HEK293 (cell line): ENCODE measurements around the gene CCNY.
"Not testable (repeated sequence)": the region's sequence is repeated elsewhere in the genome, so short reads cannot be mapped to it uniquely, and the experiment has no call there.

ENCODE experiments used
- CTCF ChIA-PET: fragments of 350-600 bp; formaldehyde crosslinking; extraction: SDS; loops from one replicate; lab custom pipeline; 2021; ENCODE audit warnings: antibody characterized with exemption; lab: Yijun Ruan, JAX
- POLR2A ChIA-PET: fragments of 300-600 bp; formaldehyde crosslinking; extraction: SDS; loops from one replicate; lab custom pipeline; 2020; ENCODE audit warnings: antibody characterized with exemption, inconsistent platforms; lab: Yijun Ruan, JAX
- H3K27ac ChIP-seq: fragments of 200-500 bp; sonication (Bioruptor generic); 2 replicates; pipeline ENCODE4 v1.5.1; 2014; ENCODE audit warnings: low read depth, low read length, control low read depth, inconsistent platforms; ENCODE audit errors: extremely low read depth
- H3K36me3 ChIP-seq, 2 experiments: fragments of 200-500 bp in 1 of 2; sonication (Bioruptor generic) in 1 of 2; 1 replicate in 1 of 2; 2 replicates in 1 of 2; pipeline ENCODE4 v1.5.1; 2014 to 2017; ENCODE audit warnings: inconsistent platforms in 2 of 2, low read length in 2 of 2; ENCODE audit not compliant: control insufficient read depth in 2 of 2, insufficient read depth in 1 of 2
- H3K4me1 ChIP-seq: fragments of 200-500 bp; sonication (Bioruptor generic); 2 replicates; pipeline ENCODE4 v1.5.1; 2014; ENCODE audit warnings: mild to moderate bottlenecking, low read length, inconsistent platforms; ENCODE audit not compliant: control insufficient read depth, insufficient read depth
- H3K4me3 ChIP-seq: 2 replicates; pipeline ENCODE4 v1.5.1; 2011; ENCODE audit warnings: low read depth, mild to moderate bottlenecking, control low read depth, low read length, moderate library complexity
- H3K9me3 ChIP-seq: fragments of 200-500 bp; sonication (Bioruptor generic); 2 replicates; pipeline ENCODE4 v1.5.1; 2014; ENCODE audit warnings: low read depth, low read length, inconsistent platforms; ENCODE audit not compliant: control insufficient read depth, insufficient read depth
- GLIS1 ChIP-seq: fragments of 450-650 bp; formaldehyde crosslinking; IDR thresholded peaks from 2 replicates; pipeline ENCODE4 v1.5.1; 2016; ENCODE audit warnings: missing biosample characterization, missing genetic modification characterization
- RBAK ChIP-seq: fragments of 450-650 bp; formaldehyde crosslinking; IDR thresholded peaks from 2 replicates; pipeline ENCODE4 v1.5.1; 2016; ENCODE audit warnings: missing biosample characterization, missing genetic modification characterization
- SALL2 ChIP-seq: fragments of 450-650 bp; formaldehyde crosslinking; IDR thresholded peaks from 2 replicates; pipeline ENCODE4 v1.5.0; 2017; ENCODE audit warnings: missing biosample characterization, mild to moderate bottlenecking, missing genetic modification characterization, borderline replicate concordance
- SP7 ChIP-seq: fragments of 450-650 bp; formaldehyde crosslinking; IDR thresholded peaks from 2 replicates; pipeline ENCODE4 v1.5.1; 2016; ENCODE audit warnings: missing biosample characterization, missing genetic modification characterization
- ZFP37 ChIP-seq: fragments of 450-650 bp; formaldehyde crosslinking; IDR thresholded peaks from 2 replicates; pipeline ENCODE4 v1.5.1; 2016; ENCODE audit warnings: missing biosample characterization, missing genetic modification characterization
- ZNF138 ChIP-seq: fragments of 450-650 bp; formaldehyde crosslinking; IDR thresholded peaks from 2 replicates; pipeline ENCODE4 v1.5.1; 2016; ENCODE audit warnings: missing biosample characterization, missing genetic modification characterization, borderline replicate concordance
- ZNF169 ChIP-seq: fragments of 450-650 bp; formaldehyde crosslinking; IDR thresholded peaks from 2 replicates; pipeline ENCODE4 v1.5.1; 2016; ENCODE audit warnings: missing biosample characterization, missing genetic modification characterization
- ZNF174 ChIP-seq: fragments of 450-650 bp; formaldehyde crosslinking; IDR thresholded peaks from 2 replicates; pipeline ENCODE4 v1.5.0; 2017; ENCODE audit warnings: missing biosample characterization, mild to moderate bottlenecking, missing genetic modification characterization
- ZNF175 ChIP-seq: fragments of 450-650 bp; formaldehyde crosslinking; IDR thresholded peaks from 2 replicates; pipeline ENCODE4 v1.5.1; 2016; ENCODE audit warnings: missing biosample characterization, missing genetic modification characterization
- ZNF211 ChIP-seq: fragments of 450-650 bp; formaldehyde crosslinking; IDR thresholded peaks from 2 replicates; pipeline ENCODE4 v1.5.1; 2016; ENCODE audit warnings: low read depth, missing biosample characterization, missing genetic modification characterization
- ZNF302 ChIP-seq: fragments of 450-650 bp; formaldehyde crosslinking; IDR thresholded peaks from 2 replicates; pipeline ENCODE4 v1.5.1; 2016; ENCODE audit warnings: missing biosample characterization, missing genetic modification characterization, low read depth
- ZNF366 ChIP-seq: fragments of 450-650 bp; formaldehyde crosslinking; conservative IDR thresholded peaks from 2 replicates; pipeline ENCODE4 v1.5.1; 2016; ENCODE audit warnings: missing biosample characterization, missing genetic modification characterization
- ZNF560 ChIP-seq: fragments of 450-650 bp; formaldehyde crosslinking; IDR thresholded peaks from 2 replicates; pipeline ENCODE4 v1.5.1; 2017; ENCODE audit warnings: missing biosample characterization, missing genetic modification characterization, borderline replicate concordance
- ZNF629 ChIP-seq: fragments of 450-650 bp; formaldehyde crosslinking; IDR thresholded peaks from 2 replicates; pipeline ENCODE4 v1.5.1; 2017; ENCODE audit warnings: missing biosample characterization, missing genetic modification characterization
- ZNF777 ChIP-seq: fragments of 450-650 bp; formaldehyde crosslinking; IDR thresholded peaks from 2 replicates; pipeline ENCODE4 v1.5.1; 2017; ENCODE audit warnings: missing biosample characterization, missing genetic modification characterization, borderline replicate concordance
- ZSCAN23 ChIP-seq: fragments of 450-650 bp; formaldehyde crosslinking; IDR thresholded peaks from 2 replicates; pipeline ENCODE4 v1.5.1; 2016; ENCODE audit warnings: missing biosample characterization, missing genetic modification characterization
- TF ChIP-seq, protein P1 (sequence below): fragments of 450-650 bp; formaldehyde crosslinking; conservative IDR thresholded peaks from 2 replicates; pipeline ENCODE4 v1.5.1; 2016; ENCODE audit warnings: low read depth, missing biosample characterization, missing genetic modification characterization
- TF ChIP-seq, protein P2 (sequence below): fragments of 450-650 bp; formaldehyde crosslinking; IDR thresholded peaks from 2 replicates; pipeline ENCODE4 v1.5.1; 2016; ENCODE audit warnings: missing biosample characterization, missing genetic modification characterization

Gene CCNY

DNA sequence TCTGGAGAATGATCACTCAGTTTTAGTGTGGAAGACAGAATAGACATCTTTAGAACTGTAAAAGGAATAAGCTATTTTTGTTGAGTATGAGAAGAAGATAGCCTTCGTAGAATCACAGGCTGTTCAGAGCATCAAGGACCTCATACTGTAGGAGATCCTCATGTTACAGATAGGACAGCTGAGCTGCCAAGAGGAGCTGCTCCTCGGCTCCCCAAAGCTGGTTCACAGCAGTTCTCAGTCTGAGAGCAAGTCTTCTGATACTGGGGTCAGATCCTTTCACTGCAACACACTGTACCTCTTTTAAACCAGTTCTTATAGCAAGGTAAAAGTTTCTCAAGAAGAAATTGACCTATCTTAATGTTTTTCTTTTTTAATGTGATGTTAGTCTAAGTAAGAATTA lies 17.1 kb downstream of the CCNY start:
- Histone ChIP-seq H3K9me3 (no peaks in the 10 kb centered on the region), H3K27ac (no peak overlapping the region), H3K4me1 (peaks cover 18% of the 10 kb centered on the region), H3K36me3 (no peaks in the 10 kb centered on the region), H3K4me3 (no peak overlapping the region)
- TF ChIP-seq GLIS1 (no peak), ZNF211 (no peak), ZNF169 (no peak), ZNF302 (no peak), ZNF560 (tag by site-specific recombination) (no peak), RBAK (tag by site-specific recombination) (no peak), ZNF174 (tag by site-specific recombination) (no peak), ZSCAN23 (tag by site-specific recombination) (no peak), SALL2 (tag by site-specific recombination) (no peak), ZNF138 (tag by site-specific recombination) (no peak), ZNF777 (tag by site-specific recombination) (no peak)
- TF ChIP-seq, protein P1, sequence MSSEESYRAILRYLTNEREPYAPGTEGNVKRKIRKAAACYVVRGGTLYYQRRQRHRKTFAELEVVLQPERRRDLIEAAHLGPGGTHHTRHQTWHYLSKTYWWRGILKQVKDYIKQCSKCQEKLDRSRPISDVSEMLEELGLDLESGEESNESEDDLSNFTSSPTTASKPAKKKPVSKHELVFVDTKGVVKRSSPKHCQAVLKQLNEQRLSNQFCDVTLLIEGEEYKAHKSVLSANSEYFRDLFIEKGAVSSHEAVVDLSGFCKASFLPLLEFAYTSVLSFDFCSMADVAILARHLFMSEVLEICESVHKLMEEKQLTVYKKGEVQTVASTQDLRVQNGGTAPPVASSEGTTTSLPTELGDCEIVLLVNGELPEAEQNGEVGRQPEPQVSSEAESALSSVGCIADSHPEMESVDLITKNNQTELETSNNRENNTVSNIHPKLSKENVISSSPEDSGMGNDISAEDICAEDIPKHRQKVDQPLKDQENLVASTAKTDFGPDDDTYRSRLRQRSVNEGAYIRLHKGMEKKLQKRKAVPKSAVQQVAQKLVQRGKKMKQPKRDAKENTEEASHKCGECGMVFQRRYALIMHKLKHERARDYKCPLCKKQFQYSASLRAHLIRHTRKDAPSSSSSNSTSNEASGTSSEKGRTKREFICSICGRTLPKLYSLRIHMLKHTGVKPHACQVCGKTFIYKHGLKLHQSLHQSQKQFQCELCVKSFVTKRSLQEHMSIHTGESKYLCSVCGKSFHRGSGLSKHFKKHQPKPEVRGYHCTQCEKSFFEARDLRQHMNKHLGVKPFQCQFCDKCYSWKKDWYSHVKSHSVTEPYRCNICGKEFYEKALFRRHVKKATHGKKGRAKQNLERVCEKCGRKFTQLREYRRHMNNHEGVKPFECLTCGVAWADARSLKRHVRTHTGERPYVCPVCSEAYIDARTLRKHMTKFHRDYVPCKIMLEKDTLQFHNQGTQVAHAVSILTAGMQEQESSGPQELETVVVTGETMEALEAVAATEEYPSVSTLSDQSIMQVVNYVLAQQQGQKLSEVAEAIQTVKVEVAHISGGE (tag by site-specific recombination) = no peak
- ChIA-PET POLR2A (no interaction called here), CTCF (interaction anchor here (0.6 to 0.7 kb wide), 3 partner anchors 14 to 199 kb away, joined by 3 to 4 read pairs (median 3); no protein-coding TSS in a partner anchor)

DNA sequence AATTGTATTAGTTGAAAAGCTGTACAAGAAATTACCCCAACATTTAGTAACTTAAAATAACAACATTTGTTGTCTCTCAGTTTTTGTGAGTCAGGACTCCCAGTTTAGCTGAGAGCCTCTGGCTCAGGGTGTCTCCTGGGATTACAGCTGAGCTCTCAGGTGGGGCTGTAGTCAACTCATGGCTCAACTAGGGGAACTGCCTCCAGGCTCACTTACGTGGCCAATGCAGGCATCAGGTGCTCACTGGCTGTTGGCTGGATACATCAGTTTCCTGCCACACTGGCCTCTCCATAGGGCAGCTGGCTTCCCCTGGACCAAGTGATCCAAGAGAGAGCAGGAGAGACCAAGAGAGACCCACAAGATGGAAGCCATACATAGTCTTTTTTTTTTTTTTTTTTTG lies 17.5 kb downstream of the CCNY start:
- ChIA-PET CTCF (interaction anchor here (0.6 kb wide), 1 partner anchor 109 kb away, joined by 4 read pairs; no protein-coding TSS in a partner anchor), POLR2A (no interaction called here)
- no peak overlapping the region for H3K27ac ChIP-seq
- no peaks in the 10 kb centered on the region for H3K36me3 ChIP-seq
- no peak overlapping the region for H3K4me3 ChIP-seq
- TF ChIP-seq SP7 (tag by site-specific recombination) (0 out of 2 replicates have a peak, but pooled peaks have one; percentile 2), ZNF175 (tag by site-specific recombination) (no peak)
- peaks cover 18% of the 10 kb centered on the region for H3K4me1 ChIP-seq
- H3K9me3 ChIP-seq = no peaks in the 10 kb centered on the region

DNA sequence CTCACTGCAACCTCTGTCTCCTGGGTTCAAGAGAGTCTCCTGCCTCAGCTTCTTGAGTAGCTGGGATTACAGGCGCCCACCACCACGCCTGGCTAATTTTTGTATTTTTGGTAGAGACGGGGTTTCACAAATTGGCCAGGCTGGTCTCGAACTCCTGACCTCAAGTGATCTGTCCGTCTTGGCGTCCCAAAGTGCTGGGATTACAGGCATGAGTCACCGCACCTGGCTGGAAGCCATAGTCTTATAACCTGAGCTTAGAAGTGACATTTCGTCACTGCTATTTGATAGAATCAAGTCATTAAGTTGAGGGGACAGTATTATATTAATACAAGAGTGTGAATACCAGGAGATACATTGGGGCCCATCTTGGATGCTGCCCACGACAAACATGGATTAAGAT lies 17.9 kb downstream of the CCNY start:
- H3K9me3 ChIP-seq, H3K27ac ChIP-seq, H3K36me3 ChIP-seq, CTCF ChIA-PET, POLR2A ChIA-PET, H3K4me3 ChIP-seq: not testable (repeated sequence)
- peaks cover 18% of the 10 kb centered on the region for H3K4me1 ChIP-seq
- TF ChIP-seq, protein P2, sequence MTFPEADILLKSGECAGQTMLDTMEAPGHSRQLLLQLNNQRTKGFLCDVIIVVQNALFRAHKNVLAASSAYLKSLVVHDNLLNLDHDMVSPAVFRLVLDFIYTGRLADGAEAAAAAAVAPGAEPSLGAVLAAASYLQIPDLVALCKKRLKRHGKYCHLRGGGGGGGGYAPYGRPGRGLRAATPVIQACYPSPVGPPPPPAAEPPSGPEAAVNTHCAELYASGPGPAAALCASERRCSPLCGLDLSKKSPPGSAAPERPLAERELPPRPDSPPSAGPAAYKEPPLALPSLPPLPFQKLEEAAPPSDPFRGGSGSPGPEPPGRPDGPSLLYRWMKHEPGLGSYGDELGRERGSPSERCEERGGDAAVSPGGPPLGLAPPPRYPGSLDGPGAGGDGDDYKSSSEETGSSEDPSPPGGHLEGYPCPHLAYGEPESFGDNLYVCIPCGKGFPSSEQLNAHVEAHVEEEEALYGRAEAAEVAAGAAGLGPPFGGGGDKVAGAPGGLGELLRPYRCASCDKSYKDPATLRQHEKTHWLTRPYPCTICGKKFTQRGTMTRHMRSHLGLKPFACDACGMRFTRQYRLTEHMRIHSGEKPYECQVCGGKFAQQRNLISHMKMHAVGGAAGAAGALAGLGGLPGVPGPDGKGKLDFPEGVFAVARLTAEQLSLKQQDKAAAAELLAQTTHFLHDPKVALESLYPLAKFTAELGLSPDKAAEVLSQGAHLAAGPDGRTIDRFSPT (tag by site-specific recombination) = peak; percentile 50
- TF ChIP-seq ZNF366 (tag by site-specific recombination) = 0 out of 2 replicates have a peak, but pooled peaks have one; percentile 13
- peak; percentile 31; the same call in 1 of the 2 replicates for TF ChIP-seq ZNF629 (tag by site-specific recombination)
- 0 out of 2 replicates have a peak, but pooled peaks have one; percentile 16 for TF ChIP-seq ZFP37 (tag by site-specific recombination)
- 0 out of 2 replicates have a peak, but pooled peaks have one; percentile 16 for TF ChIP-seq SP7 (tag by site-specific recombination)
